Measurements from ENCODE around the gene GRIP1.

GRIP1 gene

GRCh38 chr12:66693901-66694513, 15.1 kb upstream of the GRIP1 start:
- peak; percentile 85 for DNase-seq (ENCODE audit: low spot score)

GRCh38 chr12:66692986-66693385, 14.1 kb upstream of the GRIP1 start:
- DNase-seq (ENCODE audit: low spot score), result no peak

GRCh38 chr12:66692170-66692569, 13.3 kb upstream of the GRIP1 start:
- DNase-seq (ENCODE audit: low spot score), result no peak

GRCh38 chr12:66688846-66689439, 10.1 kb upstream of the GRIP1 start:
- peak; percentile 43 for DNase-seq (ENCODE audit: low spot score)

- no peak for DNase-seq (ENCODE audit: low spot score)
Observed at GRCh38 chr12:66684222-66684621, 5.3 kb upstream of the GRIP1 start.

GRCh38 chr12:66683822-66684221, 4.9 kb upstream of the GRIP1 start:
- DNase-seq (ENCODE audit: low spot score), result no peak

GRCh38 chr12:66683073-66683472, 4.2 kb upstream of the GRIP1 start:
- no peak for DNase-seq (ENCODE audit: low spot score)

- DNase-seq (ENCODE audit: low spot score), result no peak
Observed at GRCh38 chr12:66679461-66680084, 697 bp upstream of the GRIP1 start.

GRCh38 chr12:66676241-66676640, 2.6 kb downstream of the GRIP1 start:
- DNase-seq (ENCODE audit: low spot score), result no peak

- DNase-seq (ENCODE audit: low spot score), result no peak
Observed at GRCh38 chr12:66674495-66675122, 4.3 kb downstream of the GRIP1 start.

- no peak for DNase-seq (ENCODE audit: low spot score)
Observed at GRCh38 chr12:66669541-66669940, 9.3 kb downstream of the GRIP1 start.

GRCh38 chr12:66668311-66668710, 10.6 kb downstream of the GRIP1 start:
- DNase-seq (ENCODE audit: low spot score), result peak; percentile 19

GRCh38 chr12:66667906-66668305, 11.0 kb downstream of the GRIP1 start:
- DNase-seq (ENCODE audit: low spot score), result no peak

GRCh38 chr12:66666481-66666880, 12.4 kb downstream of the GRIP1 start:
- DNase-seq (ENCODE audit: low spot score), result no peak

- DNase-seq (ENCODE audit: low spot score), result no peak
Observed at GRCh38 chr12:66665435-66665985, 13.4 kb downstream of the GRIP1 start.

- DNase-seq (ENCODE audit: low spot score), result no peak
Observed at GRCh38 chr12:66664076-66664475, 14.8 kb downstream of the GRIP1 start.

- no peak for DNase-seq (ENCODE audit: low spot score)
Observed at GRCh38 chr12:66663611-66664010, 15.3 kb downstream of the GRIP1 start.

GRCh38 chr12:66662729-66663128, 16.1 kb downstream of the GRIP1 start:
- no peak for DNase-seq (ENCODE audit: low spot score)

GRCh38 chr12:66662179-66662578, 16.7 kb downstream of the GRIP1 start:
- no peak for DNase-seq (ENCODE audit: low spot score)

- no peak for DNase-seq (ENCODE audit: low spot score)
Observed at GRCh38 chr12:66661357-66661756, 17.5 kb downstream of the GRIP1 start.

GRCh38 chr12:66653796-66654195, 25.1 kb downstream of the GRIP1 start:
- DNase-seq (ENCODE audit: low spot score), result no peak

- no peak for DNase-seq (ENCODE audit: low spot score)
Observed at GRCh38 chr12:66648033-66648735, 30.7 kb downstream of the GRIP1 start.

Measured in Ammon's horn (tissue), 1 donor.